ENCODE data around the gene OR4K2. TPM values are rescaled to one million over a fixed set of nuclear protein-coding genes. Genes with fewer than 3 reads are reported as not detected.

The OR4K2 gene
- total RNA-seq, 1 experiment from 2014 or later: not detected

DNA sequence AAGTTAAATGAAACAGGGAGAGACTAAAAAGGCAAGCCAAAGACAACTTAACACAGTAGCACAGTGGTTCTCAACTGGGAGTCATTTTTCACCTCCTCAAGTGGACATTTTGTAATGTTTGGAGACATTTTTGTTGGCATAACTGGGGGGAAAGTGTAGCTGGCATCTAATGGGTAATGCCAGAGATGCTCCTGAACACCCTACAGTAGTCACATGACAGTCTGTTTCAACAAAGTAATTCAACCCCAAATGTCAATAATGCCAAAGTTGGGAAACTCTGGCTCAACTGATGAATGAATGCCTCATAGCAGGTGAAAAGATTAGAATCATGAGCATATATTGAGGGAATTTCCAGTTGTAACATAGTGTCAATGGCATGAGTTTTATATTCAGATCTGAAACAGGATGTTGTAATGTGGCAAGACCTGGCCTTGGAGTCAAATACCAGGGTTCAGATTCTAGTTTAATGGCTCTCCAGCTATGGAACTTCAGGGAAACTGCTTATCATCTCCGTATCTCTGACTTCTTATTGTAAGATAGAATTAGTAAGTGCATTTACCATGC, 43.1 kb downstream of the OR4K2 start:
- H3K36me3 ChIP-seq (replicated peaks; ENCODE audit: control insufficient read depth, insufficient read depth, low read length): no peaks in the 10 kb centered on the region
- no peak overlapping the region for H3K4me3 ChIP-seq (ENCODE audit: insufficient read depth, low read depth, low read length)
- no peaks in the 10 kb centered on the region; the same call in 1 of the 2 replicates for H3K27me3 ChIP-seq (ENCODE audit: control insufficient read depth, insufficient read depth, low read length)
- DNase-seq: no peak

DNA sequence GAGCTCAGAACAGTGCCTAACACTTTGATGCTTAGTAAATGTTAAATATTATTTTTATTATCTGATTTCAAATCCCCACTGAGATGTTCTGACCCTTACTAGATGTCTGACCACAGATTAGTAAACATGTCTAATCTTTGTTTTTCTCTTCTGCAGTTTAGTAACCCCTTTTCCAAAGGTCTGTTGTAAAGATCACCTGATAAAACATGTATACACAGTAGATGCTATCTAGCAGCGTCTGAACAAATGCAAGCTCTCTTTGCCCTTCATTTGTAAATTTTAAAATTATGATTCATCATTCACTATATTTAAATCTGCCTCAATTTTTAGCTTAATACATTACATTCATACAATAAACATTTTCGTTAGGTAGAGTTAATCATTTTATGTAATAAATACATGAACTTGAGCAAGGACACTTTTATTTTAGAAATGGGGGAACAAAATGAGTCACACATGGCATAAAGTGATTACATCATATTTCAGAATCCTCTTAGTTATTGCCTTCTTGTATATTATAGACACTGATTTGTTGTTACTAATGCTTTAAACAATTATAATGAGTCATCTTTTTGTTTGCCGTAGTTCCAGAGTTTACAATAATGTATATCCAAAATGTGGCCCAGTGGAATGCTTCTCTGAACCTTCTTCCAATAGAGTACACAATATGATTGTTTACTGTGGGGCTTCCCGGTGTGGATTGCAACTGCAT, 43.8 kb downstream of the OR4K2 start:
- no peak for DNase-seq
- no peaks in the 10 kb centered on the region; the same call in 1 of the 2 replicates for H3K27me3 ChIP-seq (ENCODE audit: control insufficient read depth, insufficient read depth, low read length)
- no peaks in the 10 kb centered on the region for H3K36me3 ChIP-seq (replicated peaks; ENCODE audit: control insufficient read depth, insufficient read depth, low read length)
- no peak overlapping the region for H3K4me3 ChIP-seq (ENCODE audit: insufficient read depth, low read depth, low read length)

DNA sequence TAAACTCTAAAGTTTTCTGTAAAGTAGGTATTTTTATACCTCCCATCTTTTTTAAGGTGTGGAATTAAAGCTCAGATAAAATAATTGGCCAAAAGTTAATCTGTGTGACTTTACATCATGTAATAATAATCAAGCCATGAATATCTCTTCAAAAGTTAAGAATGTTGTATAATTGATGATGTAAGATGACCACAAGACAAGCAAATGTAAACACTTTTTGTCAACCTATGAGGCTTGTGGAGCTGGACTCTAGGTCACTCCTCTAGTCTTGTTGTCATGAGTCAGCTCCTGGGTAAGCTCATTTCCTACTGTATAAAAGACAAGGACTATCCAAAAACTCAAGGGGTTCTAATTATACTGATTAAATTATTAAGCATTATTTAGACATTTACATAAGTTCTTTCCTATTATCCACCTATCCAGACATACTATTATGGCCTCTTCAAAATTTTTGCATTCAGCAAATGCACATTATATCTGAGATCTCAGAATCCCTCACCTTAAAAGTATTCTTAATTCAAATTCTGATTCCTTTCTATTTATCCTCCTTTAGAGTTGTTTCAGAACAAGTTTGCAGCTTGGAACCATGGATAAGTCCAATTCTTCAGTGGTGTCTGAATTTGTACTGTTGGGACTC, 45.2 kb downstream of the OR4K2 start, which contains the start of gene OR4K5:
TSS of gene OR4K5 (plus strand) at position 587 of the 637 bp plus-strand sequence. CDS start at position 587, 0 bp downstream.
- no peaks in the 10 kb centered on the region for H3K36me3 ChIP-seq (replicated peaks; ENCODE audit: control insufficient read depth, insufficient read depth, low read length)
- no peaks in the 10 kb centered on the region; the same call in 1 of the 2 replicates for H3K27me3 ChIP-seq (ENCODE audit: control insufficient read depth, insufficient read depth, low read length)
- no peak for DNase-seq
- no peak within 1 kb of the TSS for H3K4me3 ChIP-seq (ENCODE audit: insufficient read depth, low read depth, low read length)

DNA sequence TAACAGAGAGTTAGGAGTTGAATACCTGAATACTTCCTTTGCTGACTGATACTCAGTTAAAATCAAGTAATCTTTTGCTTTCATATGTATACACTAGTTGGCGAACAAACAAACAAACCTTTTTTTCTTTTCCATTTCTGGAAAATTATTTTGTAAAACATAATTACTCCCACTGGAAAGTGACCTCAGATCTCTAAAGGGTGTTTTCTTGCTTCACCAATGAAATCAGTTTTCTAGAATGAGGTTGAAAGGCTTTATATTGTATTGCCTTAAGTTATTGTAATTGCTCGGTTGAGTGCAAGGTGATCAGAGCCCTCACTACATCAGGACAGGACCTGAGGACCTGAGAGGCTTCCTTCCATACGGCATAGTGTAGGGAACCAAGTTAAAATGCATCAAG, 55.7 kb downstream of the OR4K2 start, which contains the start of gene OR4K1:
TSS of gene OR4K1 (plus strand) at position 301 of the 400 bp plus-strand sequence. CDS start 4,750 bp downstream, outside the sequence.
- DNase-seq: no peak
- no peaks in the 10 kb centered on the region for H3K36me3 ChIP-seq (replicated peaks; ENCODE audit: control insufficient read depth, insufficient read depth, low read length)
- H3K4me3 ChIP-seq (ENCODE audit: insufficient read depth, low read depth, low read length): no peak within 1 kb of the TSS
- no peaks in the 10 kb centered on the region for H3K27me3 ChIP-seq (ENCODE audit: control insufficient read depth, insufficient read depth, low read length)

Other genes with a start within 250 kb of the OR4K2 start
- gene OR11H2, start 161.3 kb upstream of the OR4K2 start, total RNA-seq (2014; rRNA removed; shearing (Covaris generic)): not detected in 2 replicates
- not detected in 2 replicates for gene OR4Q3, start 131.6 kb upstream of the OR4K2 start, total RNA-seq (2014; rRNA removed; shearing (Covaris generic))
- not detected in 2 replicates for gene OR4M1, start 101.6 kb upstream of the OR4K2 start, total RNA-seq (2014; rRNA removed; shearing (Covaris generic))
- gene OR4N2, start 71.4 kb upstream of the OR4K2 start, total RNA-seq (2014; rRNA removed; shearing (Covaris generic)): not detected in 2 replicates
- gene OR4K5, start 45.5 kb downstream of the OR4K2 start, total RNA-seq (2014; rRNA removed; shearing (Covaris generic)): not detected in 2 replicates
- not detected in 2 replicates for gene OR4K1, start 55.8 kb downstream of the OR4K2 start, total RNA-seq (2014; rRNA removed; shearing (Covaris generic))
- gene OR4K15, start 100.4 kb downstream of the OR4K2 start, total RNA-seq (2014; rRNA removed; shearing (Covaris generic)): not detected in 2 replicates
- not detected in 2 replicates for gene OR4Q2, start 127.0 kb downstream of the OR4K2 start, total RNA-seq (2014; rRNA removed; shearing (Covaris generic))
- not detected in 2 replicates for gene OR4K14, start 144.2 kb downstream of the OR4K2 start, total RNA-seq (2014; rRNA removed; shearing (Covaris generic))
- gene OR4K13, start 160.9 kb downstream of the OR4K2 start, total RNA-seq (2014; rRNA removed; shearing (Covaris generic)): not detected in 2 replicates
- gene OR4L1, start 184.9 kb downstream of the OR4K2 start, total RNA-seq (2014; rRNA removed; shearing (Covaris generic)): not detected in 2 replicates
- gene OR4K17, start 235.6 kb downstream of the OR4K2 start, total RNA-seq (2014; rRNA removed; shearing (Covaris generic)): not detected in 2 replicates

Data from H7 (cell line).